ENCODE measurements around the gene ZNF33B.

The ZNF33B gene

DNA sequence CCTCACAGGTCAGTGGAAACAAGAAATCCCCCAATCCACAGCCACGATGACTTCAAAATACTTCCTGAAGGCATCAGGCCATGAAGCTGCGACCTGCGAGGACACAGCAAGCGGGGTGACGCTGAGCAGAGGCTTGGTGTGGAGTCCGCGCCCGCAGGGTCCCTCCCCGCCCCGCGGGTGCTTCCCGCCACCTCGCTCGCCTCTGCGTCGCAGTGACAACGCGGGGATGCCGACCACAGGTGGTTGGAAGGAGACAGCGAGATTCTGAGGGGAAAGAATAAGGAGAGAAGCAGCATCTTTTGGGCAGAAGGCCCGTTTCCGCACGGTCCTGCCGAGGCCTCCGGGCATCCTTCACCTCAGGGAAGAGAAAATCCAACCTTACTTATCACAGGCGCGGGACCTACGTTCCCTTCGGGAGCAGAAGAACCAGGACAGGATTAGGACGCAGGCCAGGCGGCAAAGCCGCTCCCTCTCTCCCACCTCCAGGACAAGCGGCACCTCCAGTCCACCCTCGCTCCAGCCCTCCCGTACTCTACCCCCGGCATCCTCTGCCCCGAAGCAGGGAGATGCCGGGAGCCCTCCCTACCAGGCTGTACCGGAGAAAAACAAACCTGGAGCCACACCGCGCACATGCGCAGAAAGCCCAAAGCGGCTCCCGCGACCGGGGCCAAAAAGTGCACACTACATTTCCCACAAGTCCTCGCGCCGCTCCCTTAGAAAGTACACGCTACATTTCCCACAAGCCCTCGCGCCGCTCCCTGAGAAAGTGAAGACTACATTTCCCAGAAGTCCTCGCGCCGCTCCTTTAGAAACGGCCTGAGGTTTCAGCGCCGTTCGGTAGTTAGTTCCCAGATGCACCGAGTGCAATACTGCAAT, 85.9 kb downstream of the ZNF33B start:
- peak; percentile 92 for DNase-seq (ENCODE audit: extremely low read depth, low read depth)
- H3K4me3 ChIP-seq (replicated peaks; ENCODE audit: low read depth, low read length): peak overlapping the region; percentile 87
- TF ChIP-seq, protein P1, sequence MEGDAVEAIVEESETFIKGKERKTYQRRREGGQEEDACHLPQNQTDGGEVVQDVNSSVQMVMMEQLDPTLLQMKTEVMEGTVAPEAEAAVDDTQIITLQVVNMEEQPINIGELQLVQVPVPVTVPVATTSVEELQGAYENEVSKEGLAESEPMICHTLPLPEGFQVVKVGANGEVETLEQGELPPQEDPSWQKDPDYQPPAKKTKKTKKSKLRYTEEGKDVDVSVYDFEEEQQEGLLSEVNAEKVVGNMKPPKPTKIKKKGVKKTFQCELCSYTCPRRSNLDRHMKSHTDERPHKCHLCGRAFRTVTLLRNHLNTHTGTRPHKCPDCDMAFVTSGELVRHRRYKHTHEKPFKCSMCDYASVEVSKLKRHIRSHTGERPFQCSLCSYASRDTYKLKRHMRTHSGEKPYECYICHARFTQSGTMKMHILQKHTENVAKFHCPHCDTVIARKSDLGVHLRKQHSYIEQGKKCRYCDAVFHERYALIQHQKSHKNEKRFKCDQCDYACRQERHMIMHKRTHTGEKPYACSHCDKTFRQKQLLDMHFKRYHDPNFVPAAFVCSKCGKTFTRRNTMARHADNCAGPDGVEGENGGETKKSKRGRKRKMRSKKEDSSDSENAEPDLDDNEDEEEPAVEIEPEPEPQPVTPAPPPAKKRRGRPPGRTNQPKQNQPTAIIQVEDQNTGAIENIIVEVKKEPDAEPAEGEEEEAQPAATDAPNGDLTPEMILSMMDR (IDR thresholded peaks at IDR 0.05; ENCODE audit: low read depth, low read length, missing control alignments): no peak

DNA sequence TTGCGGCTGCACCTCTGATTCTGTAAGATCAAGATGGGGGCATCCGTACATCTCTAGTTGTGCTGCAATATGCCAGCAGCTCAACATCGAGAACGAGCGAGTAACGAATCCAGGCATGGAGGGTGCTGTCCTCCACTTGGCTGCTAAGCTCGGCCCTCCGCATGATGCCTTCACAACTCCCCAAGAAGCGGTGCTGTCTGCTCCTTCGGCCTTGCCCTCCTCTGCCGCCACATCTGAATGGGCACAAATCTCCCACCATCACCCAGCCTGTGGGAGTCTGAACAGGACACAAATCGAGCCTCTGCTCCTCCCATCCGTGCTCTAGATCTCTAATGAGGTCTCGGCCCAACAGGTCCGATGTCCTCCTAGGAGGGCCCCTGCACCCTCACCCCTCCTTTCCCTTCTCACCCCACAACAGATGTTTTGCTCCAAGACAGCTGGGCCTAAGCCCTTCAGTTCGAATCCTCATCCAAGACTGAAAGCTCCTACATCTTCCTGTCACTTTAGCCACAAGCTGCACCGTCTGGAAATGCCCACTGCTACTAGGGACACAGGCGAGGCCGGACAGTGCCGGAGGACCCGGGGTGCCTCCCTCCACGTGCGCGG, 86.7 kb downstream of the ZNF33B start:
- DNase-seq (ENCODE audit: extremely low read depth, low read depth): no peak
- TF ChIP-seq, protein P1 (IDR thresholded peaks at IDR 0.05; ENCODE audit: low read depth, low read length, missing control alignments): no peak
- peak overlapping the region; percentile 87 for H3K4me3 ChIP-seq (replicated peaks; ENCODE audit: low read depth, low read length)

DNA sequence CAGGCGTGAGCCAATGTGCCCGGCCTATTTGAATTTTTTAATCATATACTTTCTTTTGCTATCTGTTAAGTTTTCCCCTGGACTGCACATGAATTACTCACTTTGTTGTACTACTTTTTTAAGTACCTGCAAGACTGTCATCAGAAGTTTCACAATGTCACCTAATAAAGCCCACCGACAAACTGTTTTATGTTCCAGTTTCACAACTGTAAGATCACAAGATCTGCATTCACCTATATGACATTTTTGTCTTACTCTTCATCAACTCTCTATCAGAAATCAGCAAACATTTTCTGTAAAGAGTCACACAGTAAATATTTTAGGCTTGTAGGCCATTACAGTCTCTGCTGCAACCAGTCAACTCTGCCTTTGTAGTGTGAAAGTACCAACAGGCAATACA, 88.5 kb downstream of the ZNF33B start:
- no peak for DNase-seq (ENCODE audit: extremely low read depth, low read depth)
- no peak overlapping the region for H3K4me3 ChIP-seq (replicated peaks; ENCODE audit: low read depth, low read length)
- TF ChIP-seq, protein P1 (IDR thresholded peaks at IDR 0.05; ENCODE audit: low read depth, low read length, missing control alignments): no peak

DNA sequence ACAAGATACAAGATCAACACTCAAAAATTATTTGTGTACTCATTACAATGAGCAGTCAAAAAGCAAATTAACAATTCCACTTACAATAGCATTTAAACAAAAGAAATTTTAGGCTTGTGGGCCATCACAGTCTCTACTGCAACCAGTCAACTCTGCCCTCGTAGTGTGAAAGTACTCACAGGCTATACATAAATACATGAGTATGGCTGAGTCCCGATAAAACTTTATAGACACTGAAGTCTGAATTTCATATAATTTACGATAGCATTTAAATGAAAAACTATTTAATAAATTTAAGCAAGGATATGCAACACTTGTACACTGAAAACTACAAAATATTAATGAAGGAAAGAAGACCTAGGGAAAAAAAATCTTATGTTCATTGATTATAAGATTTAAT, 90.1 kb downstream of the ZNF33B start:
- TF ChIP-seq, protein P1 (IDR thresholded peaks at IDR 0.05; ENCODE audit: low read depth, low read length, missing control alignments): no peak
- no peak overlapping the region for H3K4me3 ChIP-seq (replicated peaks; ENCODE audit: low read depth, low read length)
- no peak for DNase-seq (ENCODE audit: extremely low read depth, low read depth)

DNA sequence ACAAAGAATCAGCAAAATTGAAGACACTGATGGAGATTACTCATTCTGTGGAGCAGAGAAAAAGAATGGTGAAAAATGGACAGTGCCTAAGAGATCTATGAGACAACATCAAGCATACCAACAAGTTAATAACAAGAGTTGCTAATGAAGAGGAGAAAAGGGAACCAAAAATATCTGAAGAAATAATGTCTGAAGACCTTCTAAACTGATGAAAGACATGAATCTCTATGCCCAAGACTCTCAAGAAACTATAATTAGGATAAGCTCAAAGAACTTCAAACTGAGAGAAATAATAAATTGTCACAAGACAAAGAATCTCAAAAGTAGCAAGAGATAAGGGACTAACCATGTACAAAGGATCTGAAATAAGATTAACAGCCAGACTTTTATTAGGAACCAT, 93.4 kb downstream of the ZNF33B start:
- TF ChIP-seq, protein P1 (IDR thresholded peaks at IDR 0.05; ENCODE audit: low read depth, low read length, missing control alignments): no peak
- H3K4me3 ChIP-seq (replicated peaks; ENCODE audit: low read depth, low read length): no peak overlapping the region
- DNase-seq (ENCODE audit: extremely low read depth, low read depth): no peak

DNA sequence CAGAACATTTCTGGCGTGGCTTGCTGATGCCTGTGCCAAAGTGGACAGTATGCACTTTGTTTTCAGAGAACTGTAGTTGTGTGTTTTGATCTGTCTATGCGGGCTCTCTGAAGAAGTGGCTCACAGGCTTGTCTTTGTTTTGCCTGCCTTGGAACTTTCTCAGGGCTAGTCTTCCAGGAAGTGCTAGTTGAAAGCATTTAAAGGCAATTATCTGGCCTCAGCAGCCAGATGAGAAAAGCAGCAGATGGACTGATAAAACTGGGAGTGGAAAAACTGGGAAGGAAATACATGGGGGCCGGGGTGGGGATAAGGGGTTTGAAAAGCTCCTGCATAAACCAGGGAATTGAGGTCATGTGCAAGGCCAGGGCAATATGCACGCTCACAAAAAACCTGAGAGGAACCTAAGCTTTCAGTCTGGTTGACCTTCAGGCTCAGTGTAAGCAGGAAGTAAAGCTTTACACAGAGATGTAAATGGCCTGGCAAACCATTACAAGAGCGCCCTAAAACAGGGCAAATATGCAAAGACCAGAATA, 94.5 kb downstream of the ZNF33B start:
- H3K4me3 ChIP-seq (replicated peaks; ENCODE audit: low read depth, low read length): no peak overlapping the region
- TF ChIP-seq, protein P1 (IDR thresholded peaks at IDR 0.05; ENCODE audit: low read depth, low read length, missing control alignments): no peak
- DNase-seq (ENCODE audit: extremely low read depth, low read depth): no peak

Measured in HFF-Myc (cell line).